HepG2 (cell line): ENCODE data around the gene GAL3ST2. TPM values are rescaled to one million over a fixed set of nuclear protein-coding genes. Genes with fewer than 3 reads are reported as not detected.

Source experiments
- ATF2 ChIP-seq: sonication (generic); formaldehyde crosslinking; IDR thresholded peaks from 2 replicates; pipeline ENCODE4 v1.4.0; 2020; ENCODE audit warnings: missing genetic modification reagents
- CEBPG ChIP-seq: IDR thresholded peaks from 2 replicates; pipeline ENCODE4 v1.6.1; 2016
- ELF1 ChIP-seq: sonication (generic); formaldehyde crosslinking; IDR thresholded peaks from 2 replicates; pipeline ENCODE4 v1.4.0; 2020; ENCODE audit warnings: missing genetic modification reagents
- GPN1 ChIP-seq: sonication (generic); formaldehyde crosslinking; IDR thresholded peaks from 2 replicates; pipeline ENCODE4 v1.5.1; 2020; ENCODE audit warnings: missing genetic modification reagents, borderline replicate concordance
- MAF1 ChIP-seq: sonication (generic); formaldehyde crosslinking; IDR thresholded peaks from 2 replicates; pipeline ENCODE4 v1.5.0; 2020; ENCODE audit warnings: missing genetic modification reagents, borderline replicate concordance
- SNAPC5 ChIP-seq: sonication (generic); formaldehyde crosslinking; IDR thresholded peaks from 2 replicates; pipeline ENCODE4 v1.8.1; 2023; ENCODE audit warnings: mild to moderate bottlenecking, missing genetic modification reagents, borderline replicate concordance
- ZNF567 ChIP-seq: sonication (generic); formaldehyde crosslinking; IDR thresholded peaks from 2 replicates; pipeline ENCODE4 v1.8.1; 2023; ENCODE audit warnings: mild to moderate bottlenecking, missing genetic modification reagents, borderline replicate concordance
- ZNF781 ChIP-seq: sonication (generic); formaldehyde crosslinking; IDR thresholded peaks from 2 replicates; pipeline ENCODE4 v1.5.1; 2020; ENCODE audit warnings: borderline replicate concordance, mild to moderate bottlenecking, missing genetic modification reagents; ENCODE audit errors: not compliant biosample characterization
- ZNF883 ChIP-seq: sonication (generic); formaldehyde crosslinking; IDR thresholded peaks from 2 replicates; pipeline ENCODE4 v1.5.1; 2020; ENCODE audit warnings: mild to moderate bottlenecking, missing genetic modification reagents; ENCODE audit errors: not compliant biosample characterization
- polyA plus RNA-seq, 8 experiments: library from polyadenylated mRNA; depleted of rRNA in 3 of 8; stranded (reverse) in 7 of 8; unstranded in 1 of 8; fragments of >200 nt; fragmentation: Illumina TruSeq in 4 of 8; extraction: Trizol in 4 of 8; gene quantifications; 2 replicates each; pipeline versions ENCODE4 v1.2.1 to v1.2.3, GENCODE V29; 2011 to 2016; ENCODE audit warnings: low read depth in 4 of 8, missing spikeins in 1 of 8, mixed read lengths in 1 of 8; ENCODE audit not compliant: insufficient read depth in 1 of 8
- total RNA-seq, 5 experiments: library from RNA; depleted of rRNA; stranded (reverse); fragments of >200 nt; fragmentation: Illumina TruSeq; extraction: Trizol; gene quantifications; 2 replicates each; pipeline ENCODE4 v1.2.3, GENCODE V29; 2016; ENCODE audit warnings: low read depth in 1 of 5
- TF ChIP-seq, protein P1 (sequence below): sonication (generic); formaldehyde crosslinking; IDR thresholded peaks from 2 replicates; pipeline ENCODE4; 2020; ENCODE audit warnings: missing genetic modification reagents, mild to moderate bottlenecking, borderline replicate concordance
- TF ChIP-seq, protein P2 (sequence below): sonication (generic); formaldehyde crosslinking; conservative IDR thresholded peaks from 2 replicates; pipeline ENCODE4 v1.4.0; 2020; ENCODE audit warnings: mild to moderate bottlenecking, missing genetic modification reagents, moderate library complexity
- TF ChIP-seq, protein P3 (sequence below): IDR thresholded peaks from 2 replicates; pipeline ENCODE4 v1.6.1; 2012; ENCODE audit warnings: low read depth, low read length, improper control_type of control experiment

Gene GAL3ST2
- total and polyA plus RNA-seq, 2 of the 13 experiments (the other 11 are each of a cell fraction or from before 2014, with no cell fraction given): 0.17 to 0.20 TPM

DNA sequence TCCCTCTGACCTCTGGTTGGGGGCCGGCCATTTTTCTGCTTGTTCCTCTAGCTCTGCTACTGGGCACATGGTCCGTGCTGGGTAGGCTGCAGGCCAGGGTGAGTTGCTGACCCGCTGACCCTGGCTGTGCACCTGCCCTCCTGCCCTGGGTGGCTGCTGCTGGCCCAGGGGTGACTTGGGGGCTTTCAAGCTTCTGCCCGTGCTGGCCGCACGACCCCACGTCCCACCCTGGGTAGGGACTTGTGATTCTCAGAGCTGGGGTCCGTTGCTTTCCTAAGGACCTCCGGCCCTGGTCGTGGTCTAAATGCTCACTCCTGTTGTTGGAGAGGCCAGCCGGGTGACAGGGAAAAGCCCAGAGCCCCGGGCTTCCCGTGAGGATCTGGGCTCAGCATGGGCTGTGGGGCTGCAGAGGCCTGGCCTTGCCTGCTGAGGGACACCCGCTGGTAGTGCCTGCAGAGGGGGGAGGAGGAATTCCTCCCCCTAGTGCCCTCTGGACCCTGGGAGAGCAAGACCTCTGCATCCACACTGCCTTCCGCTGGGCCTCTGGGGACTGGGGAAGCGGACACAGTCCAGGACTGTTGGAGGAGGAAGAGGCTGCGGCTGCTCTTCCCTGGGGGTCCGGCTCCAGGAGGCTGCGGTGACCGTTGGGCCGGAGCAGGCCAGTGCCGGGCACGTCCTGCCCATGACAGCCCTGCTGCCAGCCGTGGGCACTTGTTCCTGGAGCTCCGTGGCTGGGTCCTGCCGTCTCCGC is 6.3 kb upstream of the GAL3ST2 start (continued):
- peak; percentile 83 for TF ChIP-seq ATF2 (CRISPR knock-in tag)
- TF ChIP-seq ZNF781 (CRISPR knock-in tag): no peak
- TF ChIP-seq, protein P1, sequence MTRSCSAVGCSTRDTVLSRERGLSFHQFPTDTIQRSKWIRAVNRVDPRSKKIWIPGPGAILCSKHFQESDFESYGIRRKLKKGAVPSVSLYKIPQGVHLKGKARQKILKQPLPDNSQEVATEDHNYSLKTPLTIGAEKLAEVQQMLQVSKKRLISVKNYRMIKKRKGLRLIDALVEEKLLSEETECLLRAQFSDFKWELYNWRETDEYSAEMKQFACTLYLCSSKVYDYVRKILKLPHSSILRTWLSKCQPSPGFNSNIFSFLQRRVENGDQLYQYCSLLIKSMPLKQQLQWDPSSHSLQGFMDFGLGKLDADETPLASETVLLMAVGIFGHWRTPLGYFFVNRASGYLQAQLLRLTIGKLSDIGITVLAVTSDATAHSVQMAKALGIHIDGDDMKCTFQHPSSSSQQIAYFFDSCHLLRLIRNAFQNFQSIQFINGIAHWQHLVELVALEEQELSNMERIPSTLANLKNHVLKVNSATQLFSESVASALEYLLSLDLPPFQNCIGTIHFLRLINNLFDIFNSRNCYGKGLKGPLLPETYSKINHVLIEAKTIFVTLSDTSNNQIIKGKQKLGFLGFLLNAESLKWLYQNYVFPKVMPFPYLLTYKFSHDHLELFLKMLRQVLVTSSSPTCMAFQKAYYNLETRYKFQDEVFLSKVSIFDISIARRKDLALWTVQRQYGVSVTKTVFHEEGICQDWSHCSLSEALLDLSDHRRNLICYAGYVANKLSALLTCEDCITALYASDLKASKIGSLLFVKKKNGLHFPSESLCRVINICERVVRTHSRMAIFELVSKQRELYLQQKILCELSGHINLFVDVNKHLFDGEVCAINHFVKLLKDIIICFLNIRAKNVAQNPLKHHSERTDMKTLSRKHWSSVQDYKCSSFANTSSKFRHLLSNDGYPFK (CRISPR knock-in tag): peak; percentile 46; the same call in 1 of the 2 replicates
- peak; percentile 94; the same call in 1 of the 2 replicates for TF ChIP-seq MAF1
- TF ChIP-seq, protein P2, sequence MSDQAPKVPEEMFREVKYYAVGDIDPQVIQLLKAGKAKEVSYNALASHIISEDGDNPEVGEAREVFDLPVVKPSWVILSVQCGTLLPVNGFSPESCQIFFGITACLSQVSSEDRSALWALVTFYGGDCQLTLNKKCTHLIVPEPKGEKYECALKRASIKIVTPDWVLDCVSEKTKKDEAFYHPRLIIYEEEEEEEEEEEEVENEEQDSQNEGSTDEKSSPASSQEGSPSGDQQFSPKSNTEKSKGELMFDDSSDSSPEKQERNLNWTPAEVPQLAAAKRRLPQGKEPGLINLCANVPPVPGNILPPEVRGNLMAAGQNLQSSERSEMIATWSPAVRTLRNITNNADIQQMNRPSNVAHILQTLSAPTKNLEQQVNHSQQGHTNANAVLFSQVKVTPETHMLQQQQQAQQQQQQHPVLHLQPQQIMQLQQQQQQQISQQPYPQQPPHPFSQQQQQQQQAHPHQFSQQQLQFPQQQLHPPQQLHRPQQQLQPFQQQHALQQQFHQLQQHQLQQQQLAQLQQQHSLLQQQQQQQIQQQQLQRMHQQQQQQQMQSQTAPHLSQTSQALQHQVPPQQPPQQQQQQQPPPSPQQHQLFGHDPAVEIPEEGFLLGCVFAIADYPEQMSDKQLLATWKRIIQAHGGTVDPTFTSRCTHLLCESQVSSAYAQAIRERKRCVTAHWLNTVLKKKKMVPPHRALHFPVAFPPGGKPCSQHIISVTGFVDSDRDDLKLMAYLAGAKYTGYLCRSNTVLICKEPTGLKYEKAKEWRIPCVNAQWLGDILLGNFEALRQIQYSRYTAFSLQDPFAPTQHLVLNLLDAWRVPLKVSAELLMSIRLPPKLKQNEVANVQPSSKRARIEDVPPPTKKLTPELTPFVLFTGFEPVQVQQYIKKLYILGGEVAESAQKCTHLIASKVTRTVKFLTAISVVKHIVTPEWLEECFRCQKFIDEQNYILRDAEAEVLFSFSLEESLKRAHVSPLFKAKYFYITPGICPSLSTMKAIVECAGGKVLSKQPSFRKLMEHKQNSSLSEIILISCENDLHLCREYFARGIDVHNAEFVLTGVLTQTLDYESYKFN: peak; percentile 95
- peak; percentile 55; the same call in 1 of the 2 replicates for TF ChIP-seq ZNF567 (CRISPR knock-in tag)
- TF ChIP-seq GPN1 (CRISPR knock-in tag): peak; percentile 13; the same call in 1 of the 2 replicates
- no peak; the same call in none of the 2 replicates for TF ChIP-seq ELF1
- TF ChIP-seq, protein P3, sequence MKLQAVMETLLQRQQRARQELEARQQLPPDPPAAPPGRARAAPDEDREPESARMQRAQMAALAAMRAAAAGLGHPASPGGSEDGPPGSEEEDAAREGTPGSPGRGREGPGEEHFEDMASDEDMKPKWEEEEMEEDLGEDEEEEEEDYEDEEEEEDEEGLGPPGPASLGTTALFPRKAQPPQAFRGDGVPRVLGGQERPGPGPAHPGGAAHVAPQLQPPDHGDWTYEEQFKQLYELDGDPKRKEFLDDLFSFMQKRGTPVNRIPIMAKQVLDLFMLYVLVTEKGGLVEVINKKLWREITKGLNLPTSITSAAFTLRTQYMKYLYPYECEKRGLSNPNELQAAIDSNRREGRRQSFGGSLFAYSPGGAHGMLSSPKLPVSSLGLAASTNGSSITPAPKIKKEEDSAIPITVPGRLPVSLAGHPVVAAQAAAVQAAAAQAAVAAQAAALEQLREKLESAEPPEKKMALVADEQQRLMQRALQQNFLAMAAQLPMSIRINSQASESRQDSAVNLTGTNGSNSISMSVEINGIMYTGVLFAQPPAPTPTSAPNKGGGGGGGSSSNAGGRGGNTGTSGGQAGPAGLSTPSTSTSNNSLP: no peak
- no peak; the same call in 1 of the 2 replicates for TF ChIP-seq SNAPC5 (CRISPR knock-in tag)
- no peak for TF ChIP-seq ZNF883
- TF ChIP-seq CEBPG: peak; percentile 72
